ENCODE data around the gene ANKRD45.

GRCh38 chr1:173601588-173601987 lies 68.1 kb downstream of the ANKRD45 start:
- TF ChIP-seq, protein P1, sequence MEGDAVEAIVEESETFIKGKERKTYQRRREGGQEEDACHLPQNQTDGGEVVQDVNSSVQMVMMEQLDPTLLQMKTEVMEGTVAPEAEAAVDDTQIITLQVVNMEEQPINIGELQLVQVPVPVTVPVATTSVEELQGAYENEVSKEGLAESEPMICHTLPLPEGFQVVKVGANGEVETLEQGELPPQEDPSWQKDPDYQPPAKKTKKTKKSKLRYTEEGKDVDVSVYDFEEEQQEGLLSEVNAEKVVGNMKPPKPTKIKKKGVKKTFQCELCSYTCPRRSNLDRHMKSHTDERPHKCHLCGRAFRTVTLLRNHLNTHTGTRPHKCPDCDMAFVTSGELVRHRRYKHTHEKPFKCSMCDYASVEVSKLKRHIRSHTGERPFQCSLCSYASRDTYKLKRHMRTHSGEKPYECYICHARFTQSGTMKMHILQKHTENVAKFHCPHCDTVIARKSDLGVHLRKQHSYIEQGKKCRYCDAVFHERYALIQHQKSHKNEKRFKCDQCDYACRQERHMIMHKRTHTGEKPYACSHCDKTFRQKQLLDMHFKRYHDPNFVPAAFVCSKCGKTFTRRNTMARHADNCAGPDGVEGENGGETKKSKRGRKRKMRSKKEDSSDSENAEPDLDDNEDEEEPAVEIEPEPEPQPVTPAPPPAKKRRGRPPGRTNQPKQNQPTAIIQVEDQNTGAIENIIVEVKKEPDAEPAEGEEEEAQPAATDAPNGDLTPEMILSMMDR (IDR thresholded peaks at IDR 0.05): no peak
- no peak for TF ChIP-seq EZH2 (IDR thresholded peaks at IDR 0.05)
- TF ChIP-seq EZH2phosphoT487 (IDR thresholded peaks at IDR 0.05): no peak
